Upper lobe of left lung (tissue), 6 donors: ENCODE measurements around the gene BTN2A1. TPM values are rescaled to one million over a fixed set of nuclear protein-coding genes. Genes with fewer than 3 reads are reported as not detected.
"Not testable (repeated sequence)": the region's sequence is repeated elsewhere in the genome, so short reads cannot be mapped to it uniquely, and the experiment has no call there.

Experiments used
- ATAC-seq, 2 donors: fragments of 200-7000 bp; cut with Tn5 transposase; one replicate each; pipeline ENCODE4 v1.9.1; 2022; ENCODE audit warnings: mild to moderate bottlenecking in 2 of 2, moderate library complexity in 2 of 2; ENCODE audit not compliant: low FRiP score in 2 of 2
- DNase-seq, 2 donors: peaks; one replicate each; pipeline ENCODE4 v3.0.0-alpha.2; 2019 to 2020
- H3K27ac ChIP-seq, 4 donors: fragments of 200-600 bp; sonication (generic); one replicate each; pipeline ENCODE4 v1.5.1; 2016 to 2019
- H3K27me3 ChIP-seq, 4 donors: fragments of 200-600 bp; sonication (generic); one replicate each; pipeline ENCODE4 v1.5.1; 2017 to 2019
- H3K36me3 ChIP-seq, 4 donors: fragments of 200-600 bp; sonication (generic); one replicate each; pipeline ENCODE4 v1.5.1; 2016 to 2019
- H3K4me1 ChIP-seq, 4 donors: fragments of 200-600 bp; sonication (generic); one replicate each; pipeline ENCODE4 v1.5.1; 2018 to 2019
- H3K4me3 ChIP-seq, 4 donors: fragments of 200-600 bp; sonication (generic); one replicate each; pipeline ENCODE4 v1.5.1; 2017 to 2019; ENCODE audit warnings: mild to moderate bottlenecking in 2 of 4, moderate library complexity in 1 of 4
- H3K9me3 ChIP-seq, 4 donors: fragments of 200-600 bp; sonication (generic); one replicate each; pipeline ENCODE4 v1.5.1; 2018 to 2019
- CTCF ChIP-seq, 6 experiments: fragments of 450-650 bp in 4 of 6; fragments of 200-600 bp in 2 of 6; sonication (generic) in 2 of 6; IDR thresholded peaks; one replicate each; pipeline ENCODE4 v1.5.1; 2016 to 2019; ENCODE audit warnings: antibody characterized with exemption in 6 of 6
- EP300 ChIP-seq, 4 donors: sonication (generic); formaldehyde crosslinking; IDR thresholded peaks; one replicate each; pipeline ENCODE4 v1.5.1; 2017; ENCODE audit warnings: antibody characterized with exemption in 4 of 4, control low read depth in 2 of 4
- POLR2A ChIP-seq, 4 donors: fragments of 450-650 bp; IDR thresholded peaks; one replicate each; pipeline ENCODE4 v1.5.1; 2016 to 2017; ENCODE audit warnings: antibody characterized with exemption in 4 of 4, mild to moderate bottlenecking in 2 of 4
- POLR2AphosphoS5 ChIP-seq, 2 donors: sonication (generic); formaldehyde crosslinking; IDR thresholded peaks; one replicate each; pipeline ENCODE4 v1.5.1; 2017; ENCODE audit warnings: antibody characterized with exemption in 2 of 2
- WGBS, 2 donors: methylation state at CpG; one replicate each; pipeline ENCODE4 v1.1.5; 2017 to 2018; 5-methylcytosine and 5-hydroxymethylcytosine counted together
- total RNA-seq, 6 donors: library from RNA; depleted of rRNA in 4 of 6; stranded (reverse); fragments of >200 nt in 4 of 6; gene quantifications; one replicate each; pipeline versions ENCODE4 v1.1.0 to v1.2.1, GENCODE V29; 2016 to 2021
- donor health status: DM: no; HTN: no; CAD: no; lungs with moderate emphysema.
- donor health status: DM: no; HTN: yes; CAD: no; lungs with severe emphysema.

The BTN2A1 gene
- total RNA-seq, 6 donors from 2014 or later: 17.2 to 34.6 (median 21.2) TPM

DNA sequence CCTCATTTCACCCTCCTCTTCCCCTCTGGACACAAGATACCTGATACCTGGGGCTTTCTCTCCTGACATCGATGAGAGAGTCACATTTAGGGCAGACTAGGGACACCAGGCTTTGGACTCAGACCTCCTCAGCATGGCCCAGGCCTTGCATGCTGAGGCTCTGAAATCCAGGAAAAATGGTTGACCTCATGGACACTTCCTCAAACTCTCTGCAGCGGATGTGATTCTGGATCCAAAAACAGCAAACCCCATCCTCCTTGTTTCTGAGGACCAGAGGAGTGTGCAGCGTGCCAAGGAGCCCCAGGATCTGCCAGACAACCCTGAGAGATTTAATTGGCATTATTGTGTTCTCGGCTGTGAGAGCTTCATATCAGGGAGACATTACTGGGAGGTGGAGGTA, 44.8 kb upstream of the BTN2A1 start:
- H3K4me3 ChIP-seq: no peak overlapping the region
- no peaks in the 10 kb centered on the region for H3K27me3 ChIP-seq
- ATAC-seq (no peak), DNase-seq (no peak)
- 90 to 97% methylated on average over 4 of the region's 4 CpGs for WGBS, 2 donors
- H3K9me3 ChIP-seq: no peaks in the 10 kb centered on the region
- TF ChIP-seq POLR2AphosphoS5 (IDR thresholded peaks at IDR 0.05) (no peak), POLR2A (IDR thresholded peaks at IDR 0.05) (no peak), EP300 (IDR thresholded peaks at IDR 0.05) (no peak), CTCF (IDR thresholded peaks at IDR 0.05) (no peak)
- no peaks in the 10 kb centered on the region for H3K4me1 ChIP-seq
- peaks cover 8 to 64% (median 23%) of the 10 kb centered on the region in 4 donors for H3K36me3 ChIP-seq
- H3K27ac ChIP-seq: no peak overlapping the region

GRCh38 chr6:26414281-26414680, 43.5 kb upstream of the BTN2A1 start:
- TF ChIP-seq CTCF (IDR thresholded peaks at IDR 0.05): no peak
- no peak for TF ChIP-seq POLR2A (IDR thresholded peaks at IDR 0.05)
- TF ChIP-seq POLR2AphosphoS5 (IDR thresholded peaks at IDR 0.05): no peak
- no peak for TF ChIP-seq EP300 (IDR thresholded peaks at IDR 0.05)
- DNase-seq (no peak), ATAC-seq (no peak)
- peaks cover 8 to 51% (median 20%) of the 10 kb centered on the region in 4 donors for H3K36me3 ChIP-seq
- no peaks in the 10 kb centered on the region for H3K9me3 ChIP-seq
- 87 to 89% methylated on average over 3 of the region's 3 CpGs for WGBS, 2 donors
- H3K27ac ChIP-seq: no peak overlapping the region
- H3K27me3 ChIP-seq: no peaks in the 10 kb centered on the region
- no peak overlapping the region for H3K4me3 ChIP-seq
- H3K4me1 ChIP-seq: no peaks in the 10 kb centered on the region

DNA sequence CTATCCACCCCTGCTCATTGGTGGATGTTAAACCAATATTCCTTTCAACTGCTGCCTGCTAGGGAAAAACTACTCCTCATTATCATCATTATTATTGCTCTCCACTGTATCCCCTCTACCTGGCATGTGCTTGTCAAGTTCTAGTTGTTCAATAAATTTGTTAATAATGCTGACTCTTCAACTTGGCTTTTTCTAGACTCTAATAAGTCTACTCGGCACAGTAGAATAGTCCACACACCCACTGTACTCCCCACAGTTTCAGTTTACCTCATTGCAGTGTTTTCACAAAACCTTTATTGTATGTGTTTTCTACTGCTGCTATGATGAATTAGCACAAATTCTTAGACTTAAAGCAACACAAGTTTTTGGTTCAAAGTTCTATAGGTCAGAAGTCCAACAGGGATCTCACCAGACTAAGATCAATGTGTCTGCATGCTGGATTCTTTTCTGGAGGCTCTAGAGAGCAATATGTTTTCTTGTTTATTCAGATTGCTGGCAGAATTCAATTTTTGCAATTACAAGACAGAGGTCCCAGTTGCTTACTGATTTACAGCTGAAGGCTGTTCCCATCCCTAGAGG, 42.6 kb upstream of the BTN2A1 start:
- H3K27me3 ChIP-seq: no peaks in the 10 kb centered on the region
- TF ChIP-seq POLR2A (IDR thresholded peaks at IDR 0.05) (no peak), CTCF (IDR thresholded peaks at IDR 0.05) (no peak), EP300 (IDR thresholded peaks at IDR 0.05) (no peak), POLR2AphosphoS5 (IDR thresholded peaks at IDR 0.05) (no peak)
- peaks cover 8 to 42% (median 15%) of the 10 kb centered on the region in 4 donors for H3K36me3 ChIP-seq
- H3K9me3 ChIP-seq: no peaks in the 10 kb centered on the region
- DNase-seq (no peak), ATAC-seq (no peak)
- 83 to 100% methylated on average over 1 of the region's 1 CpG for WGBS, 2 donors
- peaks cover 0 to under 1% (median 0%) of the 10 kb centered on the region in 4 donors for H3K4me1 ChIP-seq
- no peak overlapping the region for H3K4me3 ChIP-seq
- no peak overlapping the region for H3K27ac ChIP-seq

- H3K9me3 ChIP-seq: no peaks in the 10 kb centered on the region
- no peaks in the 10 kb centered on the region for H3K27me3 ChIP-seq
- TF ChIP-seq POLR2A (IDR thresholded peaks at IDR 0.05): no peak
- no peak for TF ChIP-seq POLR2AphosphoS5 (IDR thresholded peaks at IDR 0.05)
- no peak for TF ChIP-seq EP300 (IDR thresholded peaks at IDR 0.05)
- TF ChIP-seq CTCF (IDR thresholded peaks at IDR 0.05): no peak
- no peak overlapping the region for H3K4me3 ChIP-seq
- H3K4me1 ChIP-seq: peaks cover 2 to 7% (median 6%) of the 10 kb centered on the region in 4 donors
- ATAC-seq (no peak), DNase-seq (no peak)
- H3K36me3 ChIP-seq: peaks cover 8 to 36% (median 13%) of the 10 kb centered on the region in 4 donors
- 69 to 98% methylated on average over 2 of the region's 2 CpGs for WGBS, 2 donors
- no peak overlapping the region for H3K27ac ChIP-seq
These were observed 42.0 kb upstream of the BTN2A1 start for GRCh38 chr6:26415791-26416190.

DNA sequence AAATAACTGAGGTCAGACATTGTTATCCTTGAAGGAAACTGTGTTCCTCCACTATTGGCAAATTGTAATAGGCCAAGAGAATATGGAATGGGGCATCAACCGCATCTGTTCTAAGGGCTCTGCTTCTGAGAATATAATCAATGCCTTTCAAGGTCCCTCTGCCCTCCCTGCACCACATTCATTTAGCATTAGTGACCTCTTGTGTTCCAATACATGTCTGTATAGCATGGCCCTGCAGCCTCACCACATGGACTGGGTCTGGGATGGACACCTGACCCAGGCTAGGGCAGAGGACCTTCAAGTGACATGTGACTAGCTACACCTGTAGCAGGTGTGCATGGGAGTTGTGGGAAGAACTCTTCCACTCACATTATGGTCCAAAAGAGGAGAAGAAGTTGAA, 41.5 kb upstream of the BTN2A1 start:
- Histone ChIP-seq H3K27me3 (no peaks in the 10 kb centered on the region), H3K4me1 (peaks cover 4 to 9% (median 8%) of the 10 kb centered on the region in 4 donors), H3K36me3 (peaks cover 8 to 31% (median 10%) of the 10 kb centered on the region in 4 donors), H3K27ac (no peak overlapping the region), H3K4me3 (no peak overlapping the region), H3K9me3 (no peaks in the 10 kb centered on the region)
- WGBS, 2 donors: 70 to 83% methylated on average over 1 of the region's 1 CpG
- TF ChIP-seq POLR2A (IDR thresholded peaks at IDR 0.05) (no peak), EP300 (IDR thresholded peaks at IDR 0.05) (no peak), POLR2AphosphoS5 (IDR thresholded peaks at IDR 0.05) (no peak), CTCF (IDR thresholded peaks at IDR 0.05) (no peak)
- ATAC-seq (no peak), DNase-seq (no peak)

- DNase-seq, H3K27ac ChIP-seq, H3K4me3 ChIP-seq, H3K9me3 ChIP-seq, ATAC-seq, H3K27me3 ChIP-seq: not testable (repeated sequence)
- Histone ChIP-seq H3K4me1 (peaks cover 12 to 20% (median 16%) of the 10 kb centered on the region in 4 donors), H3K36me3 (peaks cover 0 to 13% (median 3%) of the 10 kb centered on the region in 4 donors)
- 100% methylated on average over 2 of the region's 2 CpGs for WGBS, 2 donors
These were observed 39.7 kb upstream of the BTN2A1 start for GRCh38 chr6:26418077-26418476.

GRCh38 chr6:26418795-26419194, 39.0 kb upstream of the BTN2A1 start:
- DNase-seq: not testable (repeated sequence)

More at GRCh38 chr6:26418795-26419194, 39.0 kb upstream of the BTN2A1 start:
- H3K27ac ChIP-seq, ATAC-seq, H3K4me3 ChIP-seq, H3K36me3 ChIP-seq, H3K27me3 ChIP-seq, H3K9me3 ChIP-seq: not testable (repeated sequence)
- peaks cover 12 to 27% (median 20%) of the 10 kb centered on the region in 4 donors for H3K4me1 ChIP-seq
- 97 to 98% methylated on average over 3 of the region's 3 CpGs for WGBS, 2 donors
